Type B pancreatic cell (in vitro differentiated cells): Measurements from ENCODE around the gene MGAT5. TPM values are rescaled to one million over a fixed set of nuclear protein-coding genes. Genes with fewer than 3 reads are reported as not detected.

Source experiments
- DNase-seq: peaks from one replicate; pipeline ENCODE4 v3.0.0; 2021; ENCODE audit warnings: mixed read lengths; ENCODE audit not compliant: unreplicated experiment; ENCODE audit errors: extremely low spot score
- H3K27ac Mint-ChIP-seq: 2 replicates; pipeline ENCODE4 v1.8.0; 2021; ENCODE audit warnings: mild to moderate bottlenecking, mixed read lengths
- H3K27me3 Mint-ChIP-seq: 2 replicates; pipeline ENCODE4 v1.8.0; 2021; ENCODE audit warnings: mixed read lengths
- H3K36me3 Mint-ChIP-seq: 2 replicates; pipeline ENCODE4 v1.8.0; 2021; ENCODE audit warnings: mixed read lengths
- H3K4me1 Mint-ChIP-seq: one replicate; pipeline ENCODE4 v1.8.0; 2021; ENCODE audit warnings: mixed read lengths; ENCODE audit not compliant: unreplicated experiment
- H3K4me3 Mint-ChIP-seq: 2 replicates; pipeline ENCODE4 v1.8.0; 2021; ENCODE audit warnings: mild to moderate bottlenecking, mixed read lengths
- H3K9me3 Mint-ChIP-seq: 2 replicates; pipeline ENCODE4 v1.8.0; 2021; ENCODE audit warnings: mixed read lengths
- total RNA-seq: library from RNA; stranded (reverse); gene quantifications from 2 replicates; pipeline ENCODE4 v1.2.1, GENCODE V29; 2021; ENCODE audit warnings: low replicate concordance
- TF ChIP-seq, protein P1 (sequence below): fragments of 200-600 bp; sonication (generic); conservative IDR thresholded peaks from 2 replicates; pipeline ENCODE4 v1.5.0; 2021; ENCODE audit warnings: antibody characterized with exemption, mild to moderate bottlenecking

MGAT5 gene
- total RNA-seq, 1 donor from 2014 or later: 37.2 TPM

DNA sequence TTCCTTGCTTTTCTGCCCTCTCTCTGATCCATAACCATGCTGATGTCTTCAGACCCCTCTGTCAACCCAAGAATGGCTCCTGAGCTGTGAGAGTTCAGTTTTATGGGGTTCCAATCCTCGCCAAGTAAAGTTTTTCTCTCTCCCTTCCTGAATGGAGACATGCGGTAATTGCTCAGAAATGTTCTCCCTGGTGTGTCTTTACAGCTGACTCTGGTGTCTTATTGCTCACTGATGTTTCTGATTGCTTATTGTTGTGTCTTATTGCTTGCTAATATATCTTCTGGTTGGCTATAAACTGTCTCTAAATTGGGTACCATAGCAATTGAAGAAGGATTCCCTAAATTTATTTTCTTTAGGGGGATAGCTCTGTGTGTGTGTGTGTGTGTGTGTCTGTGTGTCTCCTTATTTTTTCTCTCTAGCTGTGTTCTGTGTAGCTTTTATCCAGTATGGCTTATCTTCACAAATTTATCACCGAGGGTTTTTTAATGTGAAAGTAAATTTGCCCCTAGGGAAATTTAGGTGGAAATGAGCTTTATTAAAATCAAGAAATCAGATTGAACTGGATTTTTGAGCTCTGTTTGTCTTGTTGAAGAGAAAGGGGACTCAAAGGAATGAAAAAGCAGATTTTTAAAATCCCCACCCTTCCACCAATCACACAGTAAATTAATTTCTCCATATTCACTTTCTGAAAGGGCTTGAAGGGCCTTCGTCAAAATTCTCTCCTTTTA lies 19.5 kb downstream of the MGAT5 start:
- H3K4me1 Mint-ChIP-seq: peaks cover 12% of the 10 kb centered on the region
- TF ChIP-seq, protein P1, sequence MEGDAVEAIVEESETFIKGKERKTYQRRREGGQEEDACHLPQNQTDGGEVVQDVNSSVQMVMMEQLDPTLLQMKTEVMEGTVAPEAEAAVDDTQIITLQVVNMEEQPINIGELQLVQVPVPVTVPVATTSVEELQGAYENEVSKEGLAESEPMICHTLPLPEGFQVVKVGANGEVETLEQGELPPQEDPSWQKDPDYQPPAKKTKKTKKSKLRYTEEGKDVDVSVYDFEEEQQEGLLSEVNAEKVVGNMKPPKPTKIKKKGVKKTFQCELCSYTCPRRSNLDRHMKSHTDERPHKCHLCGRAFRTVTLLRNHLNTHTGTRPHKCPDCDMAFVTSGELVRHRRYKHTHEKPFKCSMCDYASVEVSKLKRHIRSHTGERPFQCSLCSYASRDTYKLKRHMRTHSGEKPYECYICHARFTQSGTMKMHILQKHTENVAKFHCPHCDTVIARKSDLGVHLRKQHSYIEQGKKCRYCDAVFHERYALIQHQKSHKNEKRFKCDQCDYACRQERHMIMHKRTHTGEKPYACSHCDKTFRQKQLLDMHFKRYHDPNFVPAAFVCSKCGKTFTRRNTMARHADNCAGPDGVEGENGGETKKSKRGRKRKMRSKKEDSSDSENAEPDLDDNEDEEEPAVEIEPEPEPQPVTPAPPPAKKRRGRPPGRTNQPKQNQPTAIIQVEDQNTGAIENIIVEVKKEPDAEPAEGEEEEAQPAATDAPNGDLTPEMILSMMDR: no peak
- H3K4me3 Mint-ChIP-seq: no peak overlapping the region
- H3K27me3 Mint-ChIP-seq: no peaks in the 10 kb centered on the region
- peaks cover 3% of the 10 kb centered on the region for H3K36me3 Mint-ChIP-seq
- no peak overlapping the region for H3K27ac Mint-ChIP-seq
- no peaks in the 10 kb centered on the region for H3K9me3 Mint-ChIP-seq
- no peak for DNase-seq

DNA sequence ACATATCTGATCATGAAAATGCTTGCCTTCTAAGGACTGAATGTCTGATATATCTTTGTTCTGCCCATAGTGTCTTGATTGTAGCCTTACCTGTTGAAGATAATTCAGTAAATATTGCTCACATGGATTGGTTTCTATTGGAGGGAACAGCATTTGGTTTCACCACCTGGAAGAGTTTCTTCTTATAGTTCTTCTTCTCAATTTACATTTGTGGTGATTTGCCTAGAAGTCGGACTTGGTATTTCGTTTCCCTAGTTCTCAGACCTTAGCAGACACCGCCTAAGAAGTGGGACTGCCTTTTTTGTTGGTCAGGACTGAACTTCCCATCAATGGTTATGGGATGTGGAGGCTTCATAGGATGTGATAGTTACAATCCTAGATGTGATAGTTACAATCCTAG lies 20.2 kb downstream of the MGAT5 start:
- no peak overlapping the region for H3K4me3 Mint-ChIP-seq
- no peaks in the 10 kb centered on the region for H3K27me3 Mint-ChIP-seq
- TF ChIP-seq, protein P1: no peak
- no peak overlapping the region for H3K27ac Mint-ChIP-seq
- peaks cover 7% of the 10 kb centered on the region for H3K36me3 Mint-ChIP-seq
- peaks cover 18% of the 10 kb centered on the region for H3K4me1 Mint-ChIP-seq
- DNase-seq: no peak
- no peaks in the 10 kb centered on the region for H3K9me3 Mint-ChIP-seq

DNA sequence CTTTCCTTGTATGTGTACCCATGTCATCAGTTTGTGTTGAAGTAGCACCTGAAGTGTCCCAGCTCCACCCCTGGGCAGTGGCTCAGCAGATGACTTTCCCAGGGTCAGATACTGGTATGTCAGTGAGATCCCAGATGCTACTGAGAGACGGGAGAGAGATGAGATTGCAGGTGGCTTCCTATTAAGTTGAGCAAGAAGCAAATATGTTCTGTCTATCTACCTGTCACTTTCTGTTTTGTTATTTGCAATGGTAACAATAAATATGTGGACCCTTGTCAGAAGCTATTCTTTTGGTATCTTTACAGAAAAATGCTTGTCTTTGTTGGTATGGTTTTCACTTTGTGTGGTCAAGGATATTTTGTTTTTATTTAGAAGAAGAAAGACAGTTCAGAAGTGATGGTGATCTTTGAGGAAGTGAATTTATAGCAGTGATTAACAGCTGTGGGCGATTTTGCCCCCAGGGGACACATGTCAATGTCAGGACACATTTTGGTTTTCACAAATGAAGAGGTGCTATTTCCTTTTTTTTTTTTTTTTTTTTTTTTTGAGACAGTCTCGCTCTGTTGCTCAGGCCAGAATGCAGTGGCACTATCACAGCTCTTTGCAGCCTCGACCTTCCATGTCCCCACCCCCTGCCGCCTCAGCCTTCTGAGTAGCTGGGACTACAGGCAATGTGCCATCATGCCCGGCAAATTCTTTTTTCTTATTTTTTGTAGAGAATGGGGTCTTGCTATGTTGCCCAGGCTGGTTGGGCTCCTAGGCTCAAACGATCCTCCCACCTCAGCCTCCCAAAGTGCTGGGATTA lies 21.4 kb downstream of the MGAT5 start:
- Mint-ChIP-seq H3K4me3 (no peak overlapping the region), H3K27ac (no peak overlapping the region), H3K27me3 (no peaks in the 10 kb centered on the region), H3K36me3 (peaks cover 7% of the 10 kb centered on the region), H3K9me3 (no peaks in the 10 kb centered on the region), H3K4me1 (peaks cover 17% of the 10 kb centered on the region)
- no peak for DNase-seq
- TF ChIP-seq, protein P1: no peak

DNA sequence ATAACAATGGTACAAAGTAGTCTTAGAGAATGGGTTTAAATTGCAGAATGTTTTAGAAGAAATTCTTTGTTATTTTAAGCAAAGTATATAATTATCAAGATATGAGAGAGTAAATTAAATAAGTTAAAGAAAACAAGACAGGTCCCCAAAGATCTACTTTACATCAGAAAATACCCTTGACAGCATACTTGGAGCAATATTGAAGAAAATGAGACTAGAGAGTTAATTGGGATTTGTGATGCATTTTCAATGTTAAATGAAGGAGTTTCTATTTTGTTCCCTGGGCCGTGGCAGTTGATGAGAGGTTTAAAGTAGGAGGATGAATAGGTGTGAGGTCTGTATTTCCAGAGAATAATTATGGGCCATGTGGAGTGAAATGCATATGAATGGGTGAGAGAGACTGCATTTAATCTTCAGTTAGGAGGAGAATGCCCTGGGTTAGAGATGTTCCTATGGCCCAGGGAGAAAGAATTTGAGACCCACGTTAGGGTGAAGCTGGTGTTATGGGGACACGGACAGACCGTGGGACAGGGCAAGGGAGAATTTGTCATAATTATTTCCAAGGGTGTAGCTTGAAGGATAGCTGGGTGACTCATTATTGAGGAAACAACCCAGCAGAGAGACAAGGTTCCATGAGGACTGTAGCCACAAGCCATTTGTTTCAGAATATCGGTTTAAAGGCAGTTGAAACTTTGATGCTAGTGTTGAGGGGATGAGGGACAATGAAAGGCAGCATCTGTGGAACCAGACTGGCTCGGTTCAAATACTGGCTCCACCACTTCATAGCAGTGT lies 22.7 kb downstream of the MGAT5 start:
- no peak overlapping the region for H3K4me3 Mint-ChIP-seq
- H3K4me1 Mint-ChIP-seq: peaks cover 15% of the 10 kb centered on the region
- H3K27ac Mint-ChIP-seq: no peak overlapping the region
- DNase-seq: no peak
- H3K27me3 Mint-ChIP-seq: no peaks in the 10 kb centered on the region
- H3K36me3 Mint-ChIP-seq: peaks cover 4% of the 10 kb centered on the region
- TF ChIP-seq, protein P1: no peak
- no peaks in the 10 kb centered on the region for H3K9me3 Mint-ChIP-seq

DNA sequence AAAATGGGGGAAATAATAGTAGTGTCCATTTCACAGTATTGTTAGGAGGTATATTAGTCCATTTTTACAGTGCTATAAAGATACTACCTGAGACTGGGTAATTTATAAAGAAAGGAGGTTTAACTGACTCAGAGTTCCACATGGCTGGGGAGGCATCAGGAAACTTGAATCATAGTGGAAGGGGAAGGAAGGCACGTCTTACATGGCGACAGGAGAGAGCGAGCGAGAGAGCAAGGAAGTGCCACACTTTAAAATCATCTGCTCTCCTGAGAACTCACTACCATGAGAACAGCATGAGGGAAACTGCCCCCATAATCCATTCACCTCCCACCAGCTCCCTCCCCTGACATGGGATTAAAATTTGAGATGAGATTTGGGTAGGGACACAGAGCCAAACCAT lies 23.4 kb downstream of the MGAT5 start:
- H3K27me3 Mint-ChIP-seq: no peaks in the 10 kb centered on the region
- H3K4me3 Mint-ChIP-seq: no peak overlapping the region

More for the DNA sequence above, 23.4 kb downstream of the MGAT5 start:
- Mint-ChIP-seq H3K4me1 (peaks cover 16% of the 10 kb centered on the region), H3K36me3 (peaks cover 4% of the 10 kb centered on the region), H3K9me3 (no peaks in the 10 kb centered on the region), H3K27ac (no peak overlapping the region)
- no peak for DNase-seq
- TF ChIP-seq, protein P1: no peak
